Neural cell (in vitro differentiated cells): ENCODE measurements around the gene FOXO1. TPM values are rescaled to one million over a fixed set of nuclear protein-coding genes. Genes with fewer than 3 reads are reported as not detected.

ENCODE experiments used
- H2AFZ ChIP-seq: fragments of 200-600, 300-800 bp; sonication (generic), shearing (Covaris generic); 2 replicates; pipeline ENCODE4 v1.6.0; 2014; ENCODE audit warnings: low read depth, mild to moderate bottlenecking, antibody characterized with exemption, low read length, moderate library complexity
- H3F3A ChIP-seq: fragments of 200-600 bp; shearing (Covaris generic); 2 replicates; pipeline ENCODE4 v1.6.1; 2016; ENCODE audit warnings: mild to moderate bottlenecking, moderate library complexity, mixed read lengths, antibody characterized with exemption, low read length; ENCODE audit not compliant: insufficient read depth, poor library complexity, severe bottlenecking
- H3K27ac ChIP-seq: fragments of 200-600, 300-800 bp; sonication (generic), shearing (Covaris generic); 2 replicates; pipeline ENCODE4 v1.5.1; 2014; ENCODE audit warnings: mild to moderate bottlenecking, low read length, moderate library complexity
- H3K27me3 ChIP-seq: fragments of 300-800, 200-600 bp; sonication (generic), shearing (Covaris generic); 2 replicates; pipeline ENCODE4 v1.6.0; 2014; ENCODE audit warnings: mild to moderate bottlenecking, low read depth, low read length, moderate library complexity; ENCODE audit not compliant: insufficient read depth
- H3K36me3 ChIP-seq: fragments of 300-800, 200-600 bp; sonication (generic), shearing (Covaris generic); 2 replicates; pipeline ENCODE4 v1.5.1; 2014; ENCODE audit warnings: mild to moderate bottlenecking, antibody characterized with exemption, low read length, moderate library complexity; ENCODE audit not compliant: insufficient read depth
- H3K4me2 ChIP-seq: fragments of 300-800, 200-600 bp; sonication (generic), shearing (Covaris generic); 2 replicates; pipeline ENCODE4 v1.6.0; 2014; ENCODE audit warnings: mild to moderate bottlenecking, low read length
- H3K4me3 ChIP-seq: fragments of 300-800, 200-600 bp; sonication (generic), shearing (Covaris generic); 2 replicates; pipeline ENCODE4 v1.5.1; 2014; ENCODE audit warnings: mild to moderate bottlenecking, low read length, moderate library complexity
- H3K79me2 ChIP-seq: fragments of 200-600 bp; shearing (Covaris generic); replicated peaks from 2 replicates; pipeline ENCODE4 v1.6.0; 2014; ENCODE audit warnings: mild to moderate bottlenecking, low read length, moderate library complexity; ENCODE audit not compliant: insufficient read depth
- H3K9ac ChIP-seq: fragments of 300-800, 200-600 bp; sonication (generic), shearing (Covaris generic); 2 replicates; pipeline ENCODE4 v1.6.1; 2016; ENCODE audit warnings: mild to moderate bottlenecking, low read length, mixed read lengths
- H3K9me2 ChIP-seq: fragments of 200-600 bp; shearing (Covaris generic); 2 replicates; pipeline ENCODE4 v1.6.1; 2016; ENCODE audit warnings: mild to moderate bottlenecking, low read length, mixed read lengths; ENCODE audit not compliant: insufficient read depth
- H3K9me3 ChIP-seq: fragments of 200-600, 300-800 bp; sonication (generic), shearing (Covaris generic); 2 replicates; pipeline ENCODE4 v1.6.1; 2016; ENCODE audit warnings: mild to moderate bottlenecking, mixed run types, low read length, moderate library complexity, mixed read lengths
- H4K20me1 ChIP-seq: fragments of 200-600 bp; shearing (Covaris generic); 2 replicates; pipeline ENCODE4 v1.6.1; 2016; ENCODE audit warnings: mild to moderate bottlenecking, mixed run types; ENCODE audit not compliant: insufficient read depth
- CTCF ChIP-seq: fragments of 450-650 bp; IDR thresholded peaks from 2 replicates; pipeline ENCODE4 v1.5.1; 2014; ENCODE audit warnings: antibody characterized with exemption, mild to moderate bottlenecking, moderate library complexity; ENCODE audit not compliant: poor library complexity, severe bottlenecking
- EP300 ChIP-seq: fragments of 450-650 bp; conservative IDR thresholded peaks from 2 replicates; pipeline ENCODE4 v1.6.1; 2014; ENCODE audit warnings: antibody characterized with exemption, mild to moderate bottlenecking, moderate library complexity; ENCODE audit not compliant: poor library complexity, severe bottlenecking
- EZH2 ChIP-seq: fragments of 200-600, 300-800 bp; shearing (Covaris generic), sonication (generic); IDR thresholded peaks from 2 replicates; pipeline ENCODE4 v1.6.1; 2014; ENCODE audit warnings: antibody characterized with exemption, low read length, borderline replicate concordance, mild to moderate bottlenecking; ENCODE audit not compliant: insufficient read depth, poor library complexity, severe bottlenecking
- MXI1 ChIP-seq: fragments of 450-650 bp; conservative IDR thresholded peaks from 2 replicates; pipeline ENCODE4 v1.6.1; 2014; ENCODE audit warnings: antibody characterized with exemption, mild to moderate bottlenecking; ENCODE audit not compliant: poor library complexity, severe bottlenecking
- POLR2AphosphoS5 ChIP-seq: IDR thresholded peaks from 2 replicates; pipeline ENCODE4 v1.6.1; 2012
- RAD21 ChIP-seq: fragments of 450-650 bp; conservative IDR thresholded peaks from 2 replicates; pipeline ENCODE4 v1.6.1; 2014; ENCODE audit warnings: antibody characterized with exemption, mild to moderate bottlenecking, moderate library complexity
- REST ChIP-seq: IDR thresholded peaks from 2 replicates; pipeline ENCODE4 v1.6.1; 2012; ENCODE audit warnings: borderline replicate concordance
- SMC3 ChIP-seq: fragments of 450-650 bp; conservative IDR thresholded peaks from 2 replicates; pipeline ENCODE4 v1.6.1; 2014; ENCODE audit warnings: antibody characterized with exemption, mild to moderate bottlenecking, moderate library complexity; ENCODE audit not compliant: poor library complexity
- TAF1 ChIP-seq: IDR thresholded peaks from 2 replicates; pipeline ENCODE4 v1.6.1; 2012; ENCODE audit warnings: low read depth
- polyA plus RNA-seq: library from polyadenylated mRNA; depleted of rRNA; stranded (reverse); fragments of >200 nt; gene quantifications from 2 replicates; pipeline ENCODE4 v1.2.3, GENCODE V29; 2014

The FOXO1 gene
- polyA plus RNA-seq, 1 donor from 2014 or later, result 1.2 TPM

DNA sequence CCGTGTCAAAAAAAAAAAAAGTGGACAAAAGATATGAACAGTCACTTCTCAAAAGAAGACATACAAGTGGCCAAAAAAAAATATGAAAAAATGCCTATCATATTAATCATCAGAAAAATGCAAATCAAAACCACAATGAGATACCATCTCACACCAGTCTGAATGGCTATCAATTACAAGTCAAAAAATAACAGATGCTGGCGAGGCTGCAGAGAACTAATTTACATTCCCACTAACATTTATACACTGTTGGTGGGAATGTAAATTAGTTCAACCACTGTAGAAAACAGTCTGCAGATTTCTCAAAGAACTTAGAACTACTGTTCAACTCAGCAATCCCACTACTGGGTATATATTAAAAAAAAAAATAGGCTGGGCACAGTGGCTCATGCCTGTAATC, 26.5 kb upstream of the FOXO1 start:
- no peak overlapping the region for H3K4me3 ChIP-seq
- H3K9me3 ChIP-seq, result no peaks in the 10 kb centered on the region
- no peak overlapping the region for H3K27ac ChIP-seq
- no peaks in the 10 kb centered on the region for H4K20me1 ChIP-seq
- no peaks in the 10 kb centered on the region for H3K36me3 ChIP-seq
- no peaks in the 10 kb centered on the region for H3K9me2 ChIP-seq
- no peaks in the 10 kb centered on the region for H3F3A ChIP-seq
- no peak overlapping the region for H3K4me2 ChIP-seq
- H3K27me3 ChIP-seq, result no peaks in the 10 kb centered on the region
- TF ChIP-seq RAD21 (no peak), TAF1 (no peak), SMC3 (no peak), MXI1 (no peak), REST (no peak)
- no peak overlapping the region for H2AFZ ChIP-seq
- no peak overlapping the region for H3K9ac ChIP-seq
- H3K79me2 ChIP-seq, result no peaks in the 10 kb centered on the region

GRCh38 chr13:40688781-40689180, 22.3 kb upstream of the FOXO1 start:
- Histone ChIP-seq H3K9me3 (no peaks in the 10 kb centered on the region), H3K4me2 (no peak overlapping the region), H3K9me2 (no peaks in the 10 kb centered on the region), H3K79me2 (no peaks in the 10 kb centered on the region), H2AFZ (no peak overlapping the region), H4K20me1 (no peaks in the 10 kb centered on the region), H3K27ac (no peak overlapping the region), H3F3A (no peaks in the 10 kb centered on the region), H3K27me3 (no peaks in the 10 kb centered on the region), H3K4me3 (no peak overlapping the region), H3K9ac (no peak overlapping the region), H3K36me3 (no peaks in the 10 kb centered on the region)
- no peak for TF ChIP-seq MXI1
- TF ChIP-seq REST, result no peak
- no peak for TF ChIP-seq TAF1
- no peak for TF ChIP-seq EP300
- TF ChIP-seq EZH2, result no peak
- TF ChIP-seq RAD21, result no peak
- no peak for TF ChIP-seq CTCF
- no peak for TF ChIP-seq POLR2AphosphoS5
- no peak for TF ChIP-seq SMC3
